CD4-positive, alpha-beta T cell treated with Interleukin-6 at 100 ng/mL for 8 hours (primary cell): ENCODE data around the gene PCDHGA9.
A peak's percentile ranks its signal among the peaks of the same experiment; 100 is the strongest.
"Not testable (repeated sequence)": the region's sequence is repeated elsewhere in the genome, so short reads cannot be mapped to it uniquely, and the experiment has no call there.

ENCODE experiments used
- DNase-seq: peaks from one replicate; pipeline ENCODE4 v3.0.0-alpha.2; 2020; ENCODE audit warnings: mixed read lengths, low spot score

Gene PCDHGA9

GRCh38 chr5:141414548-141415274 lies 12.1 kb downstream of the PCDHGA9 start:
- not testable (repeated sequence) for DNase-seq

GRCh38 chr5:141415275-141415618 lies 12.7 kb downstream of the PCDHGA9 start:
- DNase-seq = not testable (repeated sequence)

GRCh38 chr5:141417494-141418172 lies 15.1 kb downstream of the PCDHGA9 start, which contains the start of gene PCDHGB7:
Gene PCDHGB7, plus strand, starts transcription at chr5:141417677. Its CDS starts 183 bp downstream, at chr5:141417860.
- peak; percentile 13 for DNase-seq

- no peak for DNase-seq
These were observed 16.7 kb downstream of the PCDHGA9 start for GRCh38 chr5:141419074-141419880.

GRCh38 chr5:141420855-141421488 lies 18.4 kb downstream of the PCDHGA9 start, which contains the start of gene PCDHGA11:
Gene PCDHGA11, plus strand, starts transcription at chr5:141421051. Its CDS starts 177 bp downstream, at chr5:141421228.
- peak; percentile 8 for DNase-seq

- DNase-seq = no peak
These were observed 18.9 kb downstream of the PCDHGA9 start for GRCh38 chr5:141421489-141421855.

GRCh38 chr5:141422742-141423291 lies 20.2 kb downstream of the PCDHGA9 start:
- DNase-seq = no peak

DNA sequence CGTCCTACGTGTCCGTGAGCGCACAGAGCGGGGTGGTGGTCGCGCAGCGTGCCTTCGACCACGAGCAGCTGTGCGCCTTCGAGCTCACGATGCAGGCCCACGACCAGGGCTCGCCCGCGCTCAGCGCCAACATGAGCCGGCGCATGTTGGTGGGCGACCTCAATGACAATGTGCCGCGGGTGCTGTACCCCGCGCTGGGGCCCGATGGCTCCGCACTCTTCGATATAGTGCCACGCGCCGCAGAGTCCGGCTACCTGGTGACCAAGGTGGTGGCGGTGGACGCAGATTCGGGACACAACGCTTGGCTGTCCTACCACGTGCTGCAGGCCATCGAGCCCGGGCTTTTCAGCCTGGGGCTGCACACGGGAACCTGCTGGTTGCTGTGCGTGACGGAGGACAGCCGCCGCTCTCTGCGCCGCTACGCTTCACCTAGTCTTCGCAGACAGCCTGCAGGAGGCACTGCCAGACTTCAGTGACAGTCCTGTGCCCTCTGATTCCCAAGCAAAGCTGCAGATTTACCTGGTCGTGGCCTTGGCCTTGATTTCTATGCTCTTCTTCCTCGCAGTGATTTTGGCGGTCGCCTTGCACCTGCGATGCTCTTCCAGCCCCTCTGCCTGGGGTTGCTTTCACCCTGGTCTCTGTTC lies 25.3 kb downstream of the PCDHGA9 start:
- no peak for DNase-seq

GRCh38 chr5:141430332-141431113 lies 27.9 kb downstream of the PCDHGA9 start, which contains the start of gene PCDHGA12:
Gene PCDHGA12, plus strand, starts transcription at chr5:141430507. Its CDS starts 253 bp downstream, at chr5:141430760.
- no peak for DNase-seq

DNA sequence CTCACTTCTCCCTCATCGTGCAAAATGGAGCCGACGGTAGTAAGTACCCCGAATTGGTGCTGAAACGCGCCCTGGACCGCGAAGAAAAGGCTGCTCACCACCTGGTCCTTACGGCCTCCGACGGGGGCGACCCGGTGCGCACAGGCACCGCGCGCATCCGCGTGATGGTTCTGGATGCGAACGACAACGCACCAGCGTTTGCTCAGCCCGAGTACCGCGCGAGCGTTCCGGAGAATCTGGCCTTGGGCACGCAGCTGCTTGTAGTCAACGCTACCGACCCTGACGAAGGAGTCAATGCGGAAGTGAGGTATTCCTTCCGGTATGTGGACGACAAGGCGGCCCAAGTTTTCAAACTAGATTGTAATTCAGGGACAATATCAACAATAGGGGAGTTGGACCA lies 28.7 kb downstream of the PCDHGA9 start:
- no peak for DNase-seq

DNA sequence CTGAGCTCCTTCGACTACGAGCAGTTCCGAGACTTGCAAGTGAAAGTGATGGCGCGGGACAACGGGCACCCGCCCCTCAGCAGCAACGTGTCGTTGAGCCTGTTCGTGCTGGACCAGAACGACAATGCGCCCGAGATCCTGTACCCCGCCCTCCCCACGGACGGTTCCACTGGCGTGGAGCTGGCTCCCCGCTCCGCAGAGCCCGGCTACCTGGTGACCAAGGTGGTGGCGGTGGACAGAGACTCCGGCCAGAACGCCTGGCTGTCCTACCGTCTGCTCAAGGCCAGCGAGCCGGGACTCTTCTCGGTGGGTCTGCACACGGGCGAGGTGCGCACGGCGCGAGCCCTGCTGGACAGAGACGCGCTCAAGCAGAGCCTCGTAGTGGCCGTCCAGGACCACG lies 29.7 kb downstream of the PCDHGA9 start:
- DNase-seq = not testable (repeated sequence)

DNA sequence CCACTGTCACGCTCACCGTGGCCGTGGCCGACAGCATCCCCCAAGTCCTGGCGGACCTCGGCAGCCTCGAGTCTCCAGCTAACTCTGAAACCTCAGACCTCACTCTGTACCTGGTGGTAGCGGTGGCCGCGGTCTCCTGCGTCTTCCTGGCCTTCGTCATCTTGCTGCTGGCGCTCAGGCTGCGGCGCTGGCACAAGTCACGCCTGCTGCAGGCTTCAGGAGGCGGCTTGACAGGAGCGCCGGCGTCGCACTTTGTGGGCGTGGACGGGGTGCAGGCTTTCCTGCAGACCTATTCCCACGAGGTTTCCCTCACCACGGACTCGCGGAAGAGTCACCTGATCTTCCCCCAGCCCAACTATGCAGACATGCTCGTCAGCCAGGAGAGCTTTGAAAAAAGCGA lies 30.1 kb downstream of the PCDHGA9 start:
- DNase-seq = not testable (repeated sequence)

GRCh38 chr5:141434006-141434405 lies 31.4 kb downstream of the PCDHGA9 start:
- DNase-seq = no peak

GRCh38 chr5:141437221-141437620 lies 34.6 kb downstream of the PCDHGA9 start:
- no peak for DNase-seq

DNA sequence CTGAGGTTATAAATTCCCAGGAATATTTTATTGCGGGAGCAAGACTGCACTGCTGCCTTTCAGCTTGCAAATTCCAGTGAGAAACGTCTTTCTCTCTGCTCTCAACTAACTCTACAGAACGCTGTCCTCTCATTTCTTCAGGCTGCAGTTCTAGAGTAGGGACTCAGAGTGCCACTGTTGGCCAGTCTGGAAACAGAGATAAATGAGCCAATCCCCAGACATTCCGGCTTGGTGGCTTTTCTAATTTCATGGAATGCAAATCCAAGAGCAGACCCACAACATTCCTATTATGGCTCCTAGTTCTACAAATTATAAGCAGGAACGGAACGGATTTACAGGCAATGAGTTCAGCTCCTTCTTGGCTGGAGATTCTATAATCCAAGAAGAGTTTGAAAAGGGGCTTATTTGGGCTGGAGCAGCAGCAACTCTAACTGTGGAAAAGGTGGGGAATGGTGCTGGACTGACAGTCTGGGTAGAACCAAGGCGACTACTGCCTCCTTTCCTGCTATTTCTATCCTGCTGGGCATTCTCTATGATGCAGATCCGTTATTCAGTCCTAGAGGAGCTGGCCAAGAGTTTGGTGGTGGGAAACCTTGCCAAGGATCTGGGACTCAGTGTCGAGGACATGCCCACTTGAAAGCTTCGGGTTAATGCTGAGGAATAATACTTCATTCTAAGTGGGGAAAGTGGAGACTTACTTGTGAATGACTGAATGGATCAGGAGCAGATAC lies 37.0 kb downstream of the PCDHGA9 start:
- no peak for DNase-seq

DNA sequence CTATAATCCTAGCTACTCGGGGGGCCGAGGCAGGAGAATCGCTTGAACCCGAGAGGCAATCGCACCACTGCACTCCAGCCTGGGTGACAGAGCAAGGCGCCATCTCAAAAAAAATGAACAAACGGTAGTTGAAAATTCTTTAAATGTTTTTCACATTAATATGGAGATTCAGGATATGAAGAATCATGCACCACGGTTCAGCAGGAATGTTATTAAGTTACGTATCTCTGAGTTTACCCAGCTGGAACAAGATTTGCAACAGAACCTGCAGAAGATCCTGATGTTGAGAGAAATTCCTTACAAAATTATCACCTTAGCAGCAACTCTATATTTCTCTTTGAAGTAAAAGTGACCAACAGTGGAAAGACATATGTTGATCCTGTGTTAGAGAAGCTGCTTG lies 37.8 kb downstream of the PCDHGA9 start:
- no peak for DNase-seq

GRCh38 chr5:141441571-141442170 lies 39.1 kb downstream of the PCDHGA9 start:
- no peak for DNase-seq
